Stimulated activated CD8-positive, alpha-beta memory T cell treated with anti-CD3 and anti-CD28 coated beads, Interleukin-4, amount 100 ng/mL, for 4 hours (primary cell): ENCODE data around the gene PPP1R13B.

ENCODE experiments used
- DNase-seq, 2 donors: peaks; one replicate each; pipeline ENCODE4 v3.0.0-alpha.2; 2020; ENCODE audit warnings: low read depth in 2 of 2, low spot score in 1 of 2

PPP1R13B gene

DNA sequence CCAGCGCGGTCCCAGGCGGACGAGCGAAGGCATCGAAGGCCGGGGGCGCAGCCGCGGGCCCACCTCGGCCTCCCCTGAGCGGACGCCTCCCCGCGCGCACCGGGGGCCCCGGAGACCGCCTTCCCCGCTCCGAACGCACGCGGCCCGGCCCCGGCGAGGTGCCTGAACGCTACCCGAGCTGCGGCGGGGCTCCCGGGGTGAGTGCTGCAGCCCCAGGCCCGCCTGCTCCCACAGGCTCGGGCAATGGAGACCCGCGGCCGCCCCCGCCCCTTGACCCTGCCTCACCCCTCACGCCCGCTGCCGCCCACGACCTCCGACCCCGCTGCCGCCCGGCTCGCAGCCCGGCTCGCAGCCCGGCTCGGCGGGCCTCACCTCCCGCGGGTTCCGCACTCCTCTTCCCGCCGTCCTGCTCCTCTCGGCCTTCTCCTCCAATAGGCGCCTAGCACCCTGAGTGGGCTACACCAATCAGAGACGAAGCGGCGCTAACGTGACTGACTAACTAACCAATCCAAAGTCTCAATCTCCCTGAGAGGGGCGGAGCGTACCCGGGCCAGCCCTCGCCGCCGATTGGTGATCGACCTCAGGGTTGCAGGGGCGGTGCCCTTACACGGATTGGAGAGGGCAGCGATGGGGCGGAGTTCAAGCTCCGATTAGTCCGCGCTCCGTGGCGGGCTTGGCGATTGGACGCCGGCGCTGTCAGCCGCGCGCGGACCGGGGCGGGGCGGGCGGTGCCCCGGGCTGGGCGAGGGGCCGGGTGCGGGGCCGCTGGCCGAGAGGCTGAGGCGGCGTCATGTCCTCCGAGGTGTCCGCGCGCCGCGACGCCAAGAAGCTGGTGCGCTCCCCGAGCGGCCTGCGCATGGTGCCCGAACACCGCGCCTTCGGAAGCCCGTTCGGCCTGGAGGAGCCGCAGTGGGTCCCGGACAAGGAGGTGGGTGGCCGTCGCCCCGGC lies 132.0 kb downstream of the PPP1R13B start, which contains the start of the genes XRCC3 and ZFYVE21:
TSS of gene XRCC3 (minus strand) at position 400 of the 949 bp plus-strand sequence. CDS start 4,364 bp downstream, outside the sequence.
TSS of gene ZFYVE21 (plus strand) at position 759 of the 949 bp plus-strand sequence. CDS start at position 791, 32 bp downstream.
- DNase-seq, result peak; percentile 99

GRCh38 chr14:103714063-103714724 lies 133.2 kb downstream of the PPP1R13B start:
- DNase-seq, result no peak

- DNase-seq, result no peak
Observed at GRCh38 chr14:103713304-103714062, 133.9 kb downstream of the PPP1R13B start.

- DNase-seq, result no peak
Observed at GRCh38 chr14:103712633-103713247, 134.6 kb downstream of the PPP1R13B start.

- no peak for DNase-seq
Observed at GRCh38 chr14:103711516-103712431, 135.6 kb downstream of the PPP1R13B start.

- DNase-seq, result no peak
Observed at GRCh38 chr14:103710771-103711377, 136.5 kb downstream of the PPP1R13B start.

DNA sequence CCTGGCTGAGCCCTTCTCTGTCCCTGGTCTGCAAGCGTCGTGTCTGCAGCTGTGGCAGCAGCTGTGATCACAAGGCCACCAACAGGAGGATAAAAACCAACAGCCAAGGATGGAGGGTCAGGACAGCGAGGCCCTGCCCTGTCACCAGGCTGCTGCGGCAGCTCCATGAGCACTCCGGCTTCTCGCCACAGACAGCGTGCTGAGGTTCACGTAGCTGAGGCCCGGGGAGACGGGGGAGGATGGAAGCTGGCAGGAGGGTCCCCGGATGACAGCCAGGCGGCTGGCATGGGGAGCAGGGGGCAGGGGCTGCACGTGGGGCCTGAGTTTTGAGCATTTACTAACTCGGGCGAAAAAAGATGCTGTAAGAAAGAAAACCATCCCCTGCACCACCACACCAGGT lies 137.6 kb downstream of the PPP1R13B start:
- DNase-seq, result no peak

- DNase-seq, result no peak
Observed at GRCh38 chr14:103708750-103709187, 138.6 kb downstream of the PPP1R13B start.

DNA sequence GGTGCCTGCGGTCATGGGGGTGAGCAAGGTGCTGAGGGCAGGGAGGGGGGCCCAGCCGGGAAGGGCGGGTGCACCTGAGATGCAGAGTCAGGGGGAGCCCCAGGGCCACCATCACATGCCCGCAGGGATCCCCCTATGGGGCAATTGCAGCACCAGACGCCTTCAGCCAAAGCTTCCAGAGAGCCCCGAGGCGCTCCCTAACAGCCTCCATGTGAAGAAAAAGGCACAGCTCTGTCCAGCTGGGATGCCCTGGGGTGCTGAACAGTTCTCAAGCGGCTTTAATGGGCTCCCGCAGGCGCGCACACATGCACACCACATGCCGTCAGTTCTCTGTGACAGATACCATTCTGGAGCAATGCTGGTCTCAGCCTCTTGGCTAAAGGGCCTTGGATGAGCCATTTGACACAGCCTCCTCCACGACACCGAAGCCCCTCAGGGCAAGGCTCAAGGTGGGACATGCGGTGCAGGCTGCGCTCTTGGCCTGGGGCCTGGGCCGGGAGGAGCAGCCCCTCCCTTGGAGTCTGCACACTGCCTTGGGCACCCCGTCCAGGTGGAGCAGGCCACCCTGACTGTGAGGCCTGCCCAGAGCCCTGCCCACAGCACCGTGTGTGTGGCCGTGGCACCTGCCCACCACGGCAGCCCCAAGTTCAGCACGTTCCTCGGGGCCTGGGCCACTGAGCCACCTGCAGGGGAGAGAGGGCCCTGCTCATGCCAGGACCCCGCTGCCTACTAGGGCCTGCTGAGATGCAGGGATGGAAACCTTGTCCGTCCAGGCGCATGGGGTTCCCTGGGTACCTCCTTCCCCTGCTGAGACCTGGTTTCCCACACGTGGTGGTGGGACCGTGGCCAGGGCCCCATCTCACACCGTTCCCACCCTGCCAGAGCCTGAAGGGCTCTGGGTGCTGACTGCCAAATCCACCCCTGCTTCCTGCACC lies 139.8 kb downstream of the PPP1R13B start:
- no peak for DNase-seq

GRCh38 chr14:103706551-103707328 lies 140.6 kb downstream of the PPP1R13B start:
- no peak for DNase-seq

- no peak for DNase-seq
Observed at GRCh38 chr14:103705504-103706284, 141.7 kb downstream of the PPP1R13B start.

DNA sequence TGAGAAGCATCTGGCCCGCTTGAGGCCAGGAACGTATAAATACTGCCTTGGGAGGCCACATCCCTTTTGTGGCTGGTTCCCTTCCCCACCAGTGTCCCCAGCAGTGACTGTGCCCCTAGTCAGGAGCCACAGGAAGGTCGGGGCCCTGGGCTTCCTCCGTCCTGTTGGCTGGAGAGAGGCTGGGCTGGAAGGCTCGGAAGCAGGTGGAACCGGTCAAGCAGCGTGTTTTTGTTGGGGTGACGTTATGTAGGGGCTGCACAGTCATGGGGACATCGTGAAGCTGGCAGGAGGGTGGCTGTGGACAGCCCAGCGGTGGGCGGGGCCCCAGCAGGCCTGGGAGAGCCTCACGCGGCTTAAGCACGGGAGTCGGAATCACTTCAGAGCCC lies 142.3 kb downstream of the PPP1R13B start:
- no peak for DNase-seq

DNA sequence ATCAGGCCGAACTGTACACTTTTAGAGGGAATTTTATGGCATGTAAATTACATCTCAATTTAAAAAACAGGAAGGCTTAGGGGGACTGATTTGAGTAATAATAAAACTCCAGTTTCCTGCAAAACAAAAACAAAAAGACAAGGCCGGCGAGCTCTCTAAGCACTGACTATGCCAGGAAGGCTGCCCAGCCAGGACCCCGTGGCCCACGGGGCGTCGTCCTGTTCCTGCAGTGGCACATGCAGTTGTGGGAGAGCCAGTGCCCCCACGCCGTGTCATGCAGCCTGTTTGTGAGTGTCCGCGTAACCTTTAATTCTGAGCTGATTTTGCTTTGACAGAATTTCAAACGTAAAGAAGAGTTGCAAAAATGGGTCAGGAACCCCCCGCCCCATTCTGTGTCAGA lies 142.7 kb downstream of the PPP1R13B start:
- no peak for DNase-seq

DNA sequence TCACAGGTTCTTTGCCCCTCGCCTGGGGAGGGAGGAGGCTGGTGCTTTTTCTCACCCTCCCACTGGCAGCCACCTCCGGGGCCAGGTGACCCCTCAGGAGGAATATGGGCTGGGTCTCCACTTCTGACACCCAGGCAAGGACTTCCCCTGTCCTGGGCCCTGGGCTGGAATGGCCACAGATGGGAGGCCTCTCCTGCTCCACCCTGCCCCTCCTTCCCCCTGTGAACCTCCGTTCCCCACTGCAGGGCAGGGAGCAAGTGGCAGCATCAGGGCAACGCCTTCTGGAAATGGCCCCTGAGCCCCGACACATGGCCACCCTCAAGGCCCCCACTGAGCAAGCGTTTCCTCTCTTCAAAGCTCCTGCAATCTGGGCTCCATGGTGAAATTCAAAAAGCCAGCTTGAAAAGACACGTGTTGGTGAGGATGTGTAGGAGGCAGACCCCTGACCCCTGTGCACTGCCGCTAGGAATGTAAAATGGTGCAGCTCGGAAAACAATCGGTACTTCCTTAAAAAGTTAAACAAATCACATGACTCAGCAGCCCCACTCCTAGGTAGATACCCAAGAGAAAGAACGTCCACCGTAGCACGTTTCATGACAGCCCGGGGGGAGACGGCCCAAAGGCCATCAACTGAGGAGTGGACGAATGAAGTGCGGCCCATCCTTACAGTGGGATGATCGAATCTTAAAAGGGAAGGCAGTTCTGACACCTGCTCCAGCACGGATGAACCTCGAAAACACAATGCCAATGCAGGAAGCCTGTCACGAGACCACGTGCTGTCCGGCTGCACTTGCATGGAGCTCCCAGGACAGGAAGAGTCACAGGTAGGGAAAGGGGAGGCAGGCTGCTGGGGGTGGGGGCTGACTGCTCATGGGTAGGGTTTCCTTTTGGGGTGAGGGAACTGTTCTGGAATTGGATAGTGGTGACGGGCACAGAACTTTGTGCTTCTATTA lies 143.7 kb downstream of the PPP1R13B start:
- no peak for DNase-seq
